SU-DHL-6 (cell line): ENCODE results near the gene KCTD4.

ENCODE experiments used
- CTCF ChIP-seq: fragments of 200-600 bp; sonication (generic); IDR thresholded peaks from one replicate; pipeline ENCODE4 v1.5.1; 2017; ENCODE audit warnings: antibody characterized with exemption, mild to moderate bottlenecking, low read length, moderate library complexity; ENCODE audit not compliant: insufficient read depth, poor library complexity, severe bottlenecking
- EZH2phosphoT487 ChIP-seq: fragments of 200-600 bp; sonication (generic), shearing (Covaris generic); conservative IDR thresholded peaks from 2 replicates; pipeline ENCODE4 v1.6.1; 2018; ENCODE audit warnings: mild to moderate bottlenecking, antibody characterized with exemption, low read length, moderate library complexity, mixed read lengths

GRCh38 chr13:45216193-45216592, 15.3 kb upstream of the KCTD4 start:
- TF ChIP-seq CTCF (no peak), EZH2phosphoT487 (no peak)
